HepG2 (cell line): ENCODE data around the gene CAND2. TPM values are rescaled to one million over a fixed set of nuclear protein-coding genes. Genes with fewer than 3 reads are reported as not detected.

ENCODE experiments used
- ATAC-seq: fragments of 200-7000 bp; cut with Tn5 transposase; 3 replicates; pipeline ENCODE4 v1.9.1; 2020; ENCODE audit warnings: mild to moderate bottlenecking, moderate library complexity
- BruUV-seq: library from RNA; stranded (reverse); fragments of 400-500 nt; replicated peaks from 2 replicates; lab custom pipeline; 2021; lab: Mats Ljungman, UMichigan
- CTCF ChIA-PET: fragments of 300-600 bp; formaldehyde crosslinking; extraction: SDS; loops from one replicate; lab custom pipeline; 2021; ENCODE audit warnings: low total read pairs, inconsistent platforms, low intra/inter-chr PET ratio; lab: Yijun Ruan, JAX
- POLR2A ChIA-PET: fragments of 350-600 bp; sonication (Branson Sonifier 250); formaldehyde crosslinking; loops from one replicate; lab custom pipeline; 2020; ENCODE audit warnings: antibody characterized with exemption, inconsistent platforms; lab: Yijun Ruan, JAX
- DNase-seq: peaks from one replicate; pipeline ENCODE4 v3.0.0-alpha.2; 2015; ENCODE audit warnings: low spot score
- FAIRE-seq: peaks from 3 replicates; lab custom pipeline; 2011; peaks lifted over from hg19 to GRCh38; lab: Jason Lieb, UNC
- H2AFZ ChIP-seq: one replicate; pipeline ENCODE4 v1.6.1; 2011; ENCODE audit warnings: low read length, inconsistent platforms
- H3K27ac ChIP-seq: fragments of 300-600 bp; 3 replicates; pipeline ENCODE4 v1.8.0; 2011; ENCODE audit warnings: mixed run types, mild to moderate bottlenecking, mixed read lengths, low read length, inconsistent platforms; ENCODE audit not compliant: insufficient read depth; ENCODE audit errors: extremely low read length
- H3K27me3 ChIP-seq, 2 experiments: fragments of 200-600 bp in 1 of 2; 2 replicates in 1 of 2; 3 replicates in 1 of 2; pipeline versions ENCODE4 v1.6.0 to v1.8.0; 2011; ENCODE audit warnings: low read length in 2 of 2, mild to moderate bottlenecking in 2 of 2, moderate library complexity in 2 of 2, inconsistent platforms in 1 of 2; ENCODE audit not compliant: insufficient read depth in 2 of 2, control insufficient read depth in 1 of 2
- H3K36me3 ChIP-seq, 2 experiments: fragments of 200-600 bp in 1 of 2; replicated peaks in 1 of 2; 2 replicates in 1 of 2; 3 replicates in 1 of 2; pipeline versions ENCODE4 v1.5.1 to v1.8.0; 2011; ENCODE audit warnings: low read length in 2 of 2, inconsistent platforms in 1 of 2; ENCODE audit not compliant: insufficient read depth in 2 of 2, control insufficient read depth in 1 of 2
- H3K4me1 ChIP-seq: 2 replicates; pipeline ENCODE4 v1.5.1; 2012; ENCODE audit warnings: low read length, inconsistent platforms; ENCODE audit not compliant: insufficient read depth
- H3K4me2 ChIP-seq: 2 replicates; pipeline ENCODE4 v1.6.0; 2011; ENCODE audit warnings: low read depth, low read length, inconsistent platforms
- H3K4me3 ChIP-seq, 3 experiments: fragments of 200-600 bp in 1 of 3; sonication (generic), shearing (Covaris generic) in 1 of 3; replicated peaks in 1 of 3; 2 replicates each; pipeline ENCODE4 v1.5.1; 2011 to 2016; ENCODE audit warnings: low read length in 3 of 3, inconsistent platforms in 2 of 3, low read depth in 2 of 3, mild to moderate bottlenecking in 2 of 3, control low read depth in 1 of 3, mixed read lengths in 1 of 3; ENCODE audit not compliant: insufficient read depth in 1 of 3
- H3K79me2 ChIP-seq: one replicate; pipeline ENCODE4 v1.6.1; 2011; ENCODE audit warnings: low read length, inconsistent platforms; ENCODE audit not compliant: insufficient read depth
- H3K9ac ChIP-seq: 2 replicates; pipeline ENCODE4 v1.6.0; 2011; ENCODE audit warnings: mild to moderate bottlenecking, low read depth, low read length, inconsistent platforms; ENCODE audit not compliant: insufficient read depth
- H3K9me3 ChIP-seq: 2 replicates; pipeline ENCODE4 v1.5.1; 2012; ENCODE audit warnings: mild to moderate bottlenecking, low read length
- H4K20me1 ChIP-seq: 2 replicates; pipeline ENCODE4 v1.6.0; 2011; ENCODE audit warnings: inconsistent platforms, mild to moderate bottlenecking, low read length, moderate library complexity; ENCODE audit not compliant: insufficient read depth
- BCL3 ChIP-seq: sonication (generic); formaldehyde crosslinking; IDR thresholded peaks from 2 replicates; pipeline ENCODE4 v1.5.1; 2020; ENCODE audit warnings: mild to moderate bottlenecking, missing genetic modification reagents, moderate library complexity
- HMGXB3 ChIP-seq: sonication (generic); formaldehyde crosslinking; IDR thresholded peaks from 2 replicates; pipeline ENCODE4 v1.4.0; 2020; ENCODE audit warnings: missing genetic modification reagents, borderline replicate concordance
- LCORL ChIP-seq, 2 experiments: fragments of 450-650 bp in 1 of 2; sonication (generic) in 1 of 2; formaldehyde crosslinking in 1 of 2; IDR thresholded peaks; 2 replicates each; pipeline versions ENCODE4 v1.5.0 to v1.6.1; 2017 to 2020; ENCODE audit warnings: antibody characterized with exemption in 1 of 2, missing genetic modification reagents in 1 of 2
- PAX8 ChIP-seq: sonication (generic); formaldehyde crosslinking; IDR thresholded peaks from 2 replicates; pipeline ENCODE4 v1.8.0; 2022; ENCODE audit warnings: mild to moderate bottlenecking, missing genetic modification reagents, borderline replicate concordance
- PHF8 ChIP-seq: sonication (generic); formaldehyde crosslinking; IDR thresholded peaks from 2 replicates; pipeline ENCODE4 v1.5.0; 2020; ENCODE audit warnings: missing genetic modification reagents
- ZC3H4 ChIP-seq: sonication (generic); formaldehyde crosslinking; IDR thresholded peaks from 2 replicates; pipeline ENCODE4 v1.4.0; 2020; ENCODE audit warnings: missing genetic modification reagents, borderline replicate concordance
- ZMYM3 ChIP-seq: sonication (generic); formaldehyde crosslinking; IDR thresholded peaks from 2 replicates; pipeline ENCODE4 v1.5.1; 2020; ENCODE audit warnings: mild to moderate bottlenecking, missing genetic modification reagents
- ZNF17 ChIP-seq: sonication (generic); formaldehyde crosslinking; IDR thresholded peaks from 2 replicates; pipeline ENCODE4 v1.5.0; 2020; ENCODE audit warnings: mild to moderate bottlenecking, missing genetic modification reagents
- ZNF276 ChIP-seq: sonication (generic); formaldehyde crosslinking; IDR thresholded peaks from 2 replicates; pipeline ENCODE4 v1.4.0; 2020; ENCODE audit warnings: mild to moderate bottlenecking, low read depth, missing genetic modification reagents
- WGBS: methylation state at CpG from one replicate; pipeline ENCODE4 v1.1.6; 2017; ENCODE audit warnings: low lambda C conversion rate; 5-methylcytosine and 5-hydroxymethylcytosine counted together
- in situ Hi-C: cut with HindIII; loops from 2 replicates; pipeline ENCODE4 v1.10.0; 2017; ENCODE audit warnings: low pct_unique_long_range_greater_than_20kb; ENCODE audit not compliant: extremely low pct_ligation_motif_present
- intact Hi-C: fragments of 100-400 bp; cut with micrococcal nuclease; formaldehyde crosslinking; loops from one replicate; pipeline ENCODE4 v1.10.0; 2022; ENCODE audit not compliant: unreplicated experiment
- polyA plus RNA-seq, 8 experiments: library from polyadenylated mRNA; depleted of rRNA in 3 of 8; stranded (reverse) in 7 of 8; unstranded in 1 of 8; fragments of >200 nt; fragmentation: Illumina TruSeq in 4 of 8; extraction: Trizol in 4 of 8; gene quantifications; 2 replicates each; pipeline versions ENCODE4 v1.2.1 to v1.2.3, GENCODE V29; 2011 to 2016; ENCODE audit warnings: low read depth in 4 of 8, missing spikeins in 1 of 8, mixed read lengths in 1 of 8; ENCODE audit not compliant: insufficient read depth in 1 of 8
- total RNA-seq, 5 experiments: library from RNA; depleted of rRNA; stranded (reverse); fragments of >200 nt; fragmentation: Illumina TruSeq; extraction: Trizol; gene quantifications; 2 replicates each; pipeline ENCODE4 v1.2.3, GENCODE V29; 2016; ENCODE audit warnings: low read depth in 1 of 5
- TF ChIP-seq, protein P1 (sequence below), 2 experiments: fragments of 450-650 bp in 1 of 2; sonication (generic) in 1 of 2; formaldehyde crosslinking; IDR thresholded peaks; 2 replicates each; pipeline versions ENCODE4 v1.5.0 to v1.8.0; 2020 to 2022; ENCODE audit warnings: mild to moderate bottlenecking in 1 of 2, missing genetic modification reagents in 1 of 2
- TF ChIP-seq, protein P2 (sequence below): sonication (generic); formaldehyde crosslinking; conservative IDR thresholded peaks from 2 replicates; pipeline ENCODE4 v1.4.0; 2020; ENCODE audit warnings: missing genetic modification reagents

Gene CAND2
- total and polyA plus RNA-seq, 2 of the 13 experiments (the other 11 are each of a cell fraction or from before 2014, with no cell fraction given) = 0.01 TPM; not detected in 1

GRCh38 chr3:12809435-12809834 lies 13.0 kb downstream of the CAND2 start:
- H2AFZ ChIP-seq = peak overlapping the region; percentile 40
- TF ChIP-seq LCORL (IDR thresholded peaks at IDR 0.05) = no peak
- 0 out of 2 replicates have a peak, but pooled peaks have one; percentile 3 for TF ChIP-seq LCORL (CRISPR knock-in tag; IDR thresholded peaks at IDR 0.05)
- TF ChIP-seq, protein P1, sequence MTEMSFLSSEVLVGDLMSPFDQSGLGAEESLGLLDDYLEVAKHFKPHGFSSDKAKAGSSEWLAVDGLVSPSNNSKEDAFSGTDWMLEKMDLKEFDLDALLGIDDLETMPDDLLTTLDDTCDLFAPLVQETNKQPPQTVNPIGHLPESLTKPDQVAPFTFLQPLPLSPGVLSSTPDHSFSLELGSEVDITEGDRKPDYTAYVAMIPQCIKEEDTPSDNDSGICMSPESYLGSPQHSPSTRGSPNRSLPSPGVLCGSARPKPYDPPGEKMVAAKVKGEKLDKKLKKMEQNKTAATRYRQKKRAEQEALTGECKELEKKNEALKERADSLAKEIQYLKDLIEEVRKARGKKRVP (CRISPR knock-in tag; IDR thresholded peaks at IDR 0.05) = no peak
- no peak for TF ChIP-seq PAX8 (CRISPR knock-in tag)
- TF ChIP-seq, protein P2, sequence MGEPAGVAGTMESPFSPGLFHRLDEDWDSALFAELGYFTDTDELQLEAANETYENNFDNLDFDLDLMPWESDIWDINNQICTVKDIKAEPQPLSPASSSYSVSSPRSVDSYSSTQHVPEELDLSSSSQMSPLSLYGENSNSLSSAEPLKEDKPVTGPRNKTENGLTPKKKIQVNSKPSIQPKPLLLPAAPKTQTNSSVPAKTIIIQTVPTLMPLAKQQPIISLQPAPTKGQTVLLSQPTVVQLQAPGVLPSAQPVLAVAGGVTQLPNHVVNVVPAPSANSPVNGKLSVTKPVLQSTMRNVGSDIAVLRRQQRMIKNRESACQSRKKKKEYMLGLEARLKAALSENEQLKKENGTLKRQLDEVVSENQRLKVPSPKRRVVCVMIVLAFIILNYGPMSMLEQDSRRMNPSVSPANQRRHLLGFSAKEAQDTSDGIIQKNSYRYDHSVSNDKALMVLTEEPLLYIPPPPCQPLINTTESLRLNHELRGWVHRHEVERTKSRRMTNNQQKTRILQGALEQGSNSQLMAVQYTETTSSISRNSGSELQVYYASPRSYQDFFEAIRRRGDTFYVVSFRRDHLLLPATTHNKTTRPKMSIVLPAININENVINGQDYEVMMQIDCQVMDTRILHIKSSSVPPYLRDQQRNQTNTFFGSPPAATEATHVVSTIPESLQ (CRISPR knock-in tag) = no peak
- TF ChIP-seq ZNF276 (CRISPR knock-in tag) = no peak
- TF ChIP-seq ZC3H4 (CRISPR knock-in tag) = no peak
- TF ChIP-seq BCL3 = no peak
- TF ChIP-seq PHF8 (CRISPR knock-in tag) = no peak
- no peak for TF ChIP-seq HMGXB3 (CRISPR knock-in tag)
- TF ChIP-seq ZNF17 (CRISPR knock-in tag) = no peak
- peak; percentile 32; the same call in 1 of the 2 replicates for TF ChIP-seq ZMYM3

More at GRCh38 chr3:12809435-12809834, 13.0 kb downstream of the CAND2 start:
- 38% methylated on average over 5 of the region's 5 CpGs for WGBS
- Histone ChIP-seq H4K20me1 (no peaks in the 10 kb centered on the region), H3K9me3 (no peaks in the 10 kb centered on the region), H3K4me3 (peak overlapping the region; percentile 54 to 76 (median 65); a peak in 4 of 6 replicates), H3K79me2 (no peaks in the 10 kb centered on the region), H3K27ac (no peak overlapping the region), H3K36me3 (no peaks in the 10 kb centered on the region), H3K4me2 (peak overlapping the region; percentile 78), H3K4me1 (peaks cover 29% of the 10 kb centered on the region), H3K9ac (peak overlapping the region; percentile 58; the same call in 1 of the 2 replicates), H3K27me3 (peaks cover 1 to 48% of the 10 kb centered on the region in 2 experiments; a peak in 3 of 5 replicates)
- in situ Hi-C loops = no loop called here
- intact Hi-C loops = no loop called here
- FAIRE-seq (no peak), DNase-seq (no peak), ATAC-seq (peak; percentile 3; the same call in 2 of the 3 replicates)
- CTCF ChIA-PET = no interaction called here
- BruUV-seq = no TSS peak
- POLR2A ChIA-PET = interaction anchor here (1.3 kb wide), 1 partner anchor 28 kb away, joined by 5 read pairs; no protein-coding TSS in a partner anchor
